Urinary bladder (tissue), 4 donors: ENCODE measurements around the gene UGT2A3. TPM values are rescaled to one million over a fixed set of nuclear protein-coding genes. Genes with fewer than 3 reads are reported as not detected.
"Not testable (repeated sequence)": the region's sequence is repeated elsewhere in the genome, so short reads cannot be mapped to it uniquely, and the experiment has no call there.

ENCODE experiments used
- DNase-seq: peaks from one replicate; pipeline ENCODE4 v3.0.0-alpha.2; 2015; ENCODE audit errors: extremely low spot score
- H3K27ac ChIP-seq: one replicate; pipeline ENCODE4 v1.5.1; 2013; ENCODE audit warnings: low read depth, mild to moderate bottlenecking, moderate library complexity
- H3K36me3 ChIP-seq: one replicate; pipeline ENCODE4 v1.6.1; 2013; ENCODE audit warnings: mild to moderate bottlenecking, moderate library complexity; ENCODE audit not compliant: insufficient read depth
- H3K4me1 ChIP-seq: one replicate; pipeline ENCODE4 v1.6.1; 2013; ENCODE audit warnings: mild to moderate bottlenecking, moderate library complexity; ENCODE audit not compliant: insufficient read depth
- H3K4me3 ChIP-seq: one replicate; pipeline ENCODE4 v1.5.1; 2013; ENCODE audit warnings: low read depth, low read length
- WGBS: extraction: QIAGEN DNeasy Blood & Tissue Kit; methylation state at CpG from one replicate; pipeline ENCODE4 v1.1.7; 2013; 5-methylcytosine and 5-hydroxymethylcytosine counted together
- polyA plus RNA-seq: library from polyadenylated mRNA; stranded (reverse); fragments of 200-250 nt; gene quantifications from one replicate; pipeline ENCODE4 v1.2.3, GENCODE V29; 2013
- total RNA-seq: library from RNA; depleted of rRNA; stranded (reverse); fragments of >200 nt; gene quantifications from one replicate; pipeline ENCODE4 v1.2.3, GENCODE V29; 2014
- donor health status: healthy with polysubstance abuse.
- donor health status: healthy.

UGT2A3 gene
- total and polyA plus RNA-seq, 2 donors, result 0.53 TPM; not detected in 1

- Histone ChIP-seq H3K27ac (no peak overlapping the region), H3K4me1 (no peaks in the 10 kb centered on the region), H3K36me3 (no peaks in the 10 kb centered on the region), H3K4me3 (no peak overlapping the region)
- WGBS, result 87% methylated on average over 2 of the region's 2 CpGs
- no peak for DNase-seq
These were observed 1.6 kb downstream of the UGT2A3 start for GRCh38 chr4:68950033-68950432.

GRCh38 chr4:68948985-68949384 lies 2.6 kb downstream of the UGT2A3 start:
- H3K4me1 ChIP-seq, result no peaks in the 10 kb centered on the region
- H3K27ac ChIP-seq, result no peak overlapping the region
- 91% methylated on average over 3 of the region's 3 CpGs for WGBS
- no peak overlapping the region for H3K4me3 ChIP-seq
- H3K36me3 ChIP-seq, result no peaks in the 10 kb centered on the region
- no peak for DNase-seq

GRCh38 chr4:68948044-68948743 lies 3.4 kb downstream of the UGT2A3 start:
- H3K4me1 ChIP-seq, result no peaks in the 10 kb centered on the region

DNA sequence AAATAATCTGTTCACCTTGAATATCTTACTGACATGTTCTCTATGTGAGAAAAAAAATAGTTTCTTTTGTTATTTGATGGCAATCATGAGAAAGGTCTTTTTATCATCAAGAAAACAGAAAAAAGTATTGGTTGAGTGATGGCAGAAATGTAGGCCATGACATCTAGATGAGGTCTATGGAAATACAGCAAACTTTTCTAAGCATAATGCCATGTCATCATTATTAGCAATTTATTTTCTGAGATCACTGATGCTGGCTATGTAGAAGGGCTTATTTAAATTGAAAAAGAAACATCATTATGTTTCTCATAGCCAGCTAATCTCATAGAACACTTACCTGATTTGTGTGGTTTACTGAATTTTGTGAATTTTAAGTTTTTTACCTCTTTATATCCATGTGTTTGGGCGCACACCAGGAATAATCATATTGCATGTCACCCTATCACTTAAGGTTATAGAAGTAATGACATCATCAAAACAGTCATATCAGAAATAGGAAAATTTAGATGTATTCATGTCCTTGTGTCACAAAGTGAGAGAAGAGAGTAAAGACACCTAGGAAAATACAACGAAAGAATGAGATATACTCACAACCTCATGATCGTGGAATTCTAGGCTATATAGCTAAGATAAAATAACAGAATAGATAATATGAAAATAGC lies 22.4 kb downstream of the UGT2A3 start:
- 63% methylated on average over 3 of the region's 3 CpGs for WGBS

More at GRCh38 chr4:68948044-68948743, 3.4 kb downstream of the UGT2A3 start:
- WGBS, result 89% methylated on average over 2 of the region's 2 CpGs
- Histone ChIP-seq H3K4me3 (no peak overlapping the region), H3K36me3 (no peaks in the 10 kb centered on the region), H3K27ac (no peak overlapping the region)
- no peak for DNase-seq

DNA sequence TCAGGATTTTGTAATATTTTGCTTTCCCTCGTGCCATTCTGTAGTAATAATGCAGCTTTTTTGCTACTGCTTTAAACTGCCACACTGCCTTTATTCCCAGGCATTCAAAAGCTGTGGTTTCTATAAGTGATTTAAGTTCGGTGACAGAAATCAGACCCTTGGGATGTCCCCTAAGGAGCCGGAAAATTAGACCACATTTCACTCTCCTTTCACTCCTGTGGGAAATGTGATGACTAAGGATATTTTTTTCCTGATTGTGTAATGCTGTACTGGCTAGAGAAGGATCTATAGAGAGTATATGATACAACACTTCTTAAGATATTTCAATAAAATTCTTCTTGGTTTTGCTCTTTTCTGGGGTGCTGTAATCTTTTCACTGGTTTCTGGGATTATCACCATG lies 24.4 kb downstream of the UGT2A3 start:
- H3K4me3 ChIP-seq, result no peak overlapping the region
- no peak overlapping the region for H3K27ac ChIP-seq
- H3K36me3 ChIP-seq, result no peaks in the 10 kb centered on the region
- 66% methylated on average over 3 of the region's 3 CpGs for WGBS
- H3K4me1 ChIP-seq, result no peaks in the 10 kb centered on the region
- DNase-seq, result no peak

More for the DNA sequence above, 22.4 kb downstream of the UGT2A3 start:
- no peak for DNase-seq
- no peak overlapping the region for H3K27ac ChIP-seq
- no peaks in the 10 kb centered on the region for H3K36me3 ChIP-seq
- no peaks in the 10 kb centered on the region for H3K4me1 ChIP-seq
- no peak overlapping the region for H3K4me3 ChIP-seq

- H3K4me1 ChIP-seq, H3K36me3 ChIP-seq, DNase-seq, H3K27ac ChIP-seq, H3K4me3 ChIP-seq: not testable (repeated sequence)
- whole genome bisulfite sequencing, result 75% methylated on average over 5 of the region's 5 CpGs
These were observed 29.4 kb downstream of the UGT2A3 start for GRCh38 chr4:68922202-68922601.

DNA sequence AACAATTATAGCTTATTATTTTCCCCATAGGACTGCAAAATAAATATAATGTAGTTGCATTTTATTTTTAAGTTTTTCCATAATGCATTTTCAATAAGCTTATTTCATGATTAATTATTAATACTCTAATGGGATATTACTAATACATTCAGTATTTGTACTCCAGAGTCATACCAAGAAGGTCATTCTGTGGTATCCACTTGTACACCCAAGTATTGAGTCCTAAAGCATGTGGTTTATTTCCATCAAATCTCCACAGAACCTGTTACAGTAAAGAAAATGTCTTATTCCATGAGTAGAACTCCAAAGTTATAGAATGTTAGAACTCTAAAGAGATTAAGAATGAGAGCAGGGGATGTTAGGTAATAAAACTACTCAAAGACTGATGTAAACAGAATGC lies 30.6 kb downstream of the UGT2A3 start:
- no peaks in the 10 kb centered on the region for H3K36me3 ChIP-seq
- H3K4me3 ChIP-seq, result no peak overlapping the region
- no peak overlapping the region for H3K27ac ChIP-seq
- no peak for DNase-seq
- H3K4me1 ChIP-seq, result no peaks in the 10 kb centered on the region

- no peaks in the 10 kb centered on the region for H3K4me1 ChIP-seq
- DNase-seq, result no peak
- no peak overlapping the region for H3K27ac ChIP-seq
- WGBS, result 93% methylated on average over 8 of the region's 8 CpGs
- no peak overlapping the region for H3K4me3 ChIP-seq
- no peaks in the 10 kb centered on the region for H3K36me3 ChIP-seq
These were observed 34.6 kb downstream of the UGT2A3 start for GRCh38 chr4:68917016-68917415.

DNA sequence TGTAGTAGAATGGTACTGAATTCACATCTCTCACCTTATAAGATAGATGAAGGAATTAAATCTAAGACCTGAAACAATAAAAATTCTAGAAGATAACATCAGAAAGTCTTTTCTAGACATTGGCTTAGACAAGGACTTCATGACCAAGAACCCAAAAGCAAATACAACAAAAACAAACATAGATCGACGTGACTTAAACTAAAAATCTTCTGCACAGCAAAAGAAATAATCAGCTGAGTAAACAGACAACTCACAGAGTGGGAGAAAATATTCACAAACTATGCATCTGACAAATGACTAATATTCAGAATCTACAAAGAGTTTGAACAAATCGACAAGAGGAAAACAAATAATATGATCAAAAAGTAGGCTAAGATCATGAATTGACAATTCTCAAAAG lies 38.8 kb downstream of the UGT2A3 start:
- Histone ChIP-seq H3K4me1 (no peaks in the 10 kb centered on the region), H3K36me3 (no peaks in the 10 kb centered on the region), H3K27ac (no peak overlapping the region), H3K4me3 (no peak overlapping the region)
- 79% methylated on average over 3 of the region's 3 CpGs for WGBS
- DNase-seq, result no peak

- no peak for DNase-seq
- Histone ChIP-seq H3K4me1 (no peaks in the 10 kb centered on the region), H3K4me3 (no peak overlapping the region), H3K36me3 (no peaks in the 10 kb centered on the region), H3K27ac (no peak overlapping the region)
- WGBS, result 69% methylated on average over 2 of the region's 2 CpGs
These were observed 42.2 kb downstream of the UGT2A3 start for GRCh38 chr4:68909385-68909784.

DNA sequence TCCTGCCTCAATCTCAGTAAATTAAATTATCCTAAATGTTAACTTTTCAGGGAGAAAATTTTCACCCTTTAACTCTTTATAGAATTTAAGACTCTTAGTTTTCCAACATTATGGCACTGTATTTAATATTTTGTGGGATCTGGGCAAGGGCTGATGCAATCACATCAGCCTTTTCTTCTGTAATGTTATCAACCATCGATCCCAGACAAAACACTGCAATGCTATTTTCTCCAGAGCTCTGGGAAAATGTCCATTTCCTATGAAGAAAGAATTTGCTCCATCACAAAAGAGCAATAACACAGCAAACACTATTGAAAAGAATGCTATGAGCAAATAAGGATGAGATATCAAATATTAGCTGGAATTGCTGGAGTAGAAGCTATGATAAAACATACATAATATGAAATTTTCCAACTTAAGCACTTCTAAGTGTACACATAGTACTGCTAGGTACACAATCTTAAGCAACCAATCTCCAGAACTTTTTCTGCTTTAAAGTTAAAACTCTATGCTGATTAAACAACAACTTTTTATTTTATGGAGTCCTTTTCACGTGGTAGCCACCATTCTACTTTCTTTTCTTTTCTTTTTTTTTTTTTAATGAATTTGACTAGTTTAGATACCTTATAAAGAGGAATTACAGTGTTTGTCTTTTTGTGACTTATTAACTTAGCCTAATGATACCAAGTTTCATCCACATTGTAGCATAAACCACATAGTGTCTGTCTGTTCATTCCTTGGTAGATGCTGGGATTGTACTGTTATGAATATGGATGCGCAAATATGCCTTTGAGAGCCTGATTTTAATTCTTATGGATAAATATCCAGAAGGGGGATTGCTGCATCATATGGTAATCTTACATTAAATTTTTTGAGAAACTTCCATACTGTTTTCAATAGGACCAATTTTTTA lies 43.6 kb downstream of the UGT2A3 start:
- DNase-seq, result no peak
- no peaks in the 10 kb centered on the region for H3K4me1 ChIP-seq
- no peak overlapping the region for H3K4me3 ChIP-seq
- H3K36me3 ChIP-seq, result no peaks in the 10 kb centered on the region
- 63% methylated on average over 3 of the region's 3 CpGs for WGBS
- peak overlapping the region; percentile 43 for H3K27ac ChIP-seq

GRCh38 chr4:68907245-68907644 lies 44.4 kb downstream of the UGT2A3 start:
- WGBS, result 51% methylated on average over 3 of the region's 3 CpGs
- Histone ChIP-seq H3K36me3 (no peaks in the 10 kb centered on the region), H3K4me1 (no peaks in the 10 kb centered on the region), H3K4me3 (no peak overlapping the region), H3K27ac (no peak overlapping the region)
- DNase-seq, result no peak

GRCh38 chr4:68906780-68907137 lies 44.8 kb downstream of the UGT2A3 start:
- no peak overlapping the region for H3K4me3 ChIP-seq
- peak overlapping the region; percentile 62 for H3K27ac ChIP-seq
- DNase-seq, result no peak
- H3K4me1 ChIP-seq, result no peaks in the 10 kb centered on the region
- 68% methylated on average over 10 of the region's 10 CpGs for WGBS
- no peaks in the 10 kb centered on the region for H3K36me3 ChIP-seq
